Activated CD4-positive, alpha-beta memory T cell treated with anti-CD3 and anti-CD28 coated beads for 36 hours (primary cell): ENCODE results near the gene STH. TPM values are rescaled to one million over a fixed set of nuclear protein-coding genes. Genes with fewer than 3 reads are reported as not detected.

Experiments used
- CTCF ChIA-PET: fragments of 350-600 bp; sonication (Branson Sonifier 250); formaldehyde crosslinking; loops from one replicate; lab custom pipeline; 2021; ENCODE audit warnings: antibody characterized with exemption, inconsistent platforms; lab: Charles Lee
- POLR2A ChIA-PET: fragments of 350-600 bp; sonication (Branson Sonifier 250); formaldehyde crosslinking; loops from one replicate; lab custom pipeline; 2021; ENCODE audit warnings: antibody characterized with exemption; lab: Charles Lee
- DNase-seq: peaks from one replicate; pipeline ENCODE4 v3.0.0-alpha.2; 2020
- H3K27ac Mint-ChIP-seq: one replicate; pipeline ENCODE4 v1.8.0; 2021; ENCODE audit warnings: mixed read lengths
- H3K27me3 Mint-ChIP-seq: one replicate; pipeline ENCODE4 v1.8.0; 2021; ENCODE audit warnings: mixed read lengths
- H3K36me3 Mint-ChIP-seq: one replicate; pipeline ENCODE4 v1.8.0; 2021; ENCODE audit warnings: mixed read lengths
- H3K4me1 Mint-ChIP-seq: one replicate; pipeline ENCODE4 v1.8.0; 2021; ENCODE audit warnings: low read depth, mixed read lengths
- H3K4me3 Mint-ChIP-seq: one replicate; pipeline ENCODE4 v1.8.0; 2021; ENCODE audit warnings: mild to moderate bottlenecking, mixed read lengths
- H3K9me3 Mint-ChIP-seq: one replicate; pipeline ENCODE4 v1.8.0; 2021; ENCODE audit warnings: mixed read lengths
- intact Hi-C: fragments of 100-400 bp; cut with micrococcal nuclease; formaldehyde crosslinking; loops from one replicate; pipeline ENCODE4 v1.15.1; 2023
- total RNA-seq, 2 experiments: library from RNA; stranded (reverse); gene quantifications; one replicate each; pipeline ENCODE4 v1.2.3, GENCODE V29; 2021

The STH gene
- total RNA-seq, 2 experiments from 2014 or later, result not detected

GRCh38 chr17:45979137-45979536 lies 19.9 kb upstream of the STH start:
- intact Hi-C loops, result no loop called here
- POLR2A ChIA-PET, result no interaction called here
- H3K27me3 Mint-ChIP-seq, result no peaks in the 10 kb centered on the region
- CTCF ChIA-PET, result interaction anchor here (0.7 to 0.8 kb wide), 2 partner anchors 22 to 196 kb away, joined by 3 read pairs; no protein-coding TSS in a partner anchor
- no peak for DNase-seq
- no peak overlapping the region for H3K4me3 Mint-ChIP-seq
- no peaks in the 10 kb centered on the region for H3K36me3 Mint-ChIP-seq
- no peaks in the 10 kb centered on the region for H3K9me3 Mint-ChIP-seq
- no peak overlapping the region for H3K27ac Mint-ChIP-seq
- no peaks in the 10 kb centered on the region for H3K4me1 Mint-ChIP-seq

DNA sequence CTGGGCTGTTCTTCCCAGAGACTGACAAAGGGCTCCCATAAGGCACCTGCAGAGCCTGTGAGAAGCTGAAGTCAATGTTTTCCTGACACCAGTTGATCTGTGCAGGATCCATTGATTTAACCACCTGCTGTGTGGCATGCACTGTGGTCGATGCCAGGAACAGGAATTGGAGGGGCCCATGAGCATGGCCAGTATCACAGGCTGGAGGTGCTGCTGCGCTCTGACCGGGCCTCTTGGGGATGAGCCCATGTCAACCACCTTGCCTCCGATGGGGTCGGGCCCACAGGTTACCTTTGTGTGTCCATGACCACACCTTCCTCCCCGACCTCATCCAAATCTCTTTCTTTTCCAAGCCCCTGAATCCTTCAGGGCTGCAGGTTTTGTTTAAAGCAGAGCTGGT lies 18.2 kb upstream of the STH start:
- no peak overlapping the region for H3K27ac Mint-ChIP-seq
- H3K27me3 Mint-ChIP-seq, result no peaks in the 10 kb centered on the region
- H3K4me3 Mint-ChIP-seq, result no peak overlapping the region
- H3K9me3 Mint-ChIP-seq, result no peaks in the 10 kb centered on the region
- ChIA-PET POLR2A (no interaction called here), CTCF (no interaction called here)
- no peak for DNase-seq
- intact Hi-C loops, result no loop called here
- no peaks in the 10 kb centered on the region for H3K36me3 Mint-ChIP-seq
- H3K4me1 Mint-ChIP-seq, result no peaks in the 10 kb centered on the region

DNA sequence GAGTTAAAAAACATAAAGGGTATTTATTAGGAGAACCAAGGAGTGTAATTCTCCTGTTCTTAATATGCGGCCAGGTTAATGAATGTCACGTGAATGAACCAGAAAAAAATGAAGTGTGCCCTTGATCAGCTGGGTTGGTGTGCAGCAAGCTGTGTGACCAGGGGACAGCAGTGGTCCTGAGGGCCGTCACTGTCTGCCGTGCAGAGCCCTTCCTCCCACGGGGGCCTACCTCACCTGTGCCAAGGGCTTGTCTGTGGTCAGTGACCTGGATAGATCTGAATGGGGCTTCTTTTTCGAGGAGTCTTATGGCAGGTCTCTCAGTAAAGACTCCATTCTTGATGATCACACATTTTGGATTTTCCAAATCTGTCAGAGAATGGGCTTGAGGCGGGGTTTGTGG lies 17.7 kb upstream of the STH start:
- no peaks in the 10 kb centered on the region for H3K9me3 Mint-ChIP-seq
- ChIA-PET POLR2A (no interaction called here), CTCF (no interaction called here)
- H3K27me3 Mint-ChIP-seq, result no peaks in the 10 kb centered on the region
- H3K36me3 Mint-ChIP-seq, result no peaks in the 10 kb centered on the region
- H3K4me3 Mint-ChIP-seq, result no peak overlapping the region
- H3K27ac Mint-ChIP-seq, result no peak overlapping the region
- DNase-seq, result no peak
- intact Hi-C loops, result no loop called here
- H3K4me1 Mint-ChIP-seq, result no peaks in the 10 kb centered on the region

GRCh38 chr17:45982791-45983613 lies 16.0 kb upstream of the STH start:
- intact Hi-C loops, result no loop called here
- H3K4me1 Mint-ChIP-seq, result no peaks in the 10 kb centered on the region
- H3K9me3 Mint-ChIP-seq, result no peaks in the 10 kb centered on the region
- CTCF ChIA-PET, result interaction anchor here (1.5 kb wide), 1 partner anchor 34 kb away, joined by 3 read pairs; no protein-coding TSS in a partner anchor
- POLR2A ChIA-PET, result no interaction called here
- no peak overlapping the region for H3K4me3 Mint-ChIP-seq
- H3K27me3 Mint-ChIP-seq, result no peaks in the 10 kb centered on the region
- no peak for DNase-seq
- H3K36me3 Mint-ChIP-seq, result no peaks in the 10 kb centered on the region
- no peak overlapping the region for H3K27ac Mint-ChIP-seq

DNA sequence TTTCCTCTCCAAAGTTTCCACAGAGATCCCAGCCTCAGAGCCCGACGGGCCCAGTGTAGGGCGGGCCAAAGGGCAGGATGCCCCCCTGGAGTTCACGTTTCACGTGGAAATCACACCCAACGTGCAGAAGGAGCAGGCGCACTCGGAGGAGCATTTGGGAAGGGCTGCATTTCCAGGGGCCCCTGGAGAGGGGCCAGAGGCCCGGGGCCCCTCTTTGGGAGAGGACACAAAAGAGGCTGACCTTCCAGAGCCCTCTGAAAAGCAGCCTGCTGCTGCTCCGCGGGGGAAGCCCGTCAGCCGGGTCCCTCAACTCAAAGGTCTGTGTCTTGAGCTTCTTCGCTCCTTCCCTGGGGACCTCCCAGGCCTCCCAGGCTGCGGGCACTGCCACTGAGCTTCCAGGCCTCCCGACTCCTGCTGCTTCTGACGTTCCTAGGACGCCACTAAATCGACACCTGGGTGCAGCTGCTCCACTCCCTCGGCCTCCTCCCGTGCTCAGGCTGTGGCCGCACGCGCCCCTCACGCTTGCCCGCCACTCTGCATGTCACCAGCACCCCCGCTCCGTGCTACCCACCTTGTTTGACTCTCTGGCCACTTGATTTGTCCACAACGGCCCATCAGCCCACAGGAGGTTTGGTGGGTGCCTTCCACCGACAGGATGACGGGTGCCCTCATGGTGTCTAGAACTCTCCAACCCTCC lies 15.3 kb upstream of the STH start:
- intact Hi-C loops, result no loop called here
- H3K27ac Mint-ChIP-seq, result no peak overlapping the region
- H3K4me3 Mint-ChIP-seq, result no peak overlapping the region
- no peaks in the 10 kb centered on the region for H3K27me3 Mint-ChIP-seq
- H3K4me1 Mint-ChIP-seq, result no peaks in the 10 kb centered on the region
- no peak for DNase-seq
- no peaks in the 10 kb centered on the region for H3K36me3 Mint-ChIP-seq
- ChIA-PET CTCF (interaction anchor here (1.5 kb wide), 1 partner anchor 35 kb away, joined by 3 read pairs; no protein-coding TSS in a partner anchor), POLR2A (no interaction called here)
- H3K9me3 Mint-ChIP-seq, result no peaks in the 10 kb centered on the region

DNA sequence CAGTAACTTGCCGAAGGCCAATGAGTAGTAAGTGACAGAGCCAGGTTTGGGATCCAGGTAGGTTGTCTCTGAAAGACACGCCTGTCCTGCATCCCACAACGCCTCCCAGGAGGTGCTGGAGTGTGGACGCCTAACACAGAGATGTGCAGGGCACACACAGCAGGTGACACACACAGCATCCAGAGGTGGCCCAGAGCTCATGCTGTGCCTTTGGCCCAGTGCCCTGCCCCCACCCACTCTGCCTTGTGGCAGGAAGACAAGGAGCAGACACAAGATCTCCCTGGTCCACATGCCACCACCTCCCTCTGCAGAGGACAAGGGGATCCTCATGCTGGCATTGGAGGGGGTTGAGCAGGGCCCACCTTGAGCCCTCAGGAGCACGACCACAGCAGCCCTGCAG lies 14.7 kb upstream of the STH start:
- H3K4me3 Mint-ChIP-seq, result no peak overlapping the region
- no peak overlapping the region for H3K27ac Mint-ChIP-seq
- POLR2A ChIA-PET, result no interaction called here
- DNase-seq, result no peak
- H3K4me1 Mint-ChIP-seq, result no peaks in the 10 kb centered on the region
- CTCF ChIA-PET, result interaction anchor here (1.5 kb wide), 1 partner anchor 36 kb away, joined by 3 read pairs; no protein-coding TSS in a partner anchor
- intact Hi-C loops, result no loop called here
- no peaks in the 10 kb centered on the region for H3K36me3 Mint-ChIP-seq
- H3K27me3 Mint-ChIP-seq, result no peaks in the 10 kb centered on the region
- H3K9me3 Mint-ChIP-seq, result no peaks in the 10 kb centered on the region

- ChIA-PET POLR2A (no interaction called here), CTCF (no interaction called here)
- H3K9me3 Mint-ChIP-seq, result no peaks in the 10 kb centered on the region
- H3K4me1 Mint-ChIP-seq, result no peaks in the 10 kb centered on the region
- H3K27ac Mint-ChIP-seq, result no peak overlapping the region
- H3K4me3 Mint-ChIP-seq, result no peak overlapping the region
- H3K36me3 Mint-ChIP-seq, result no peaks in the 10 kb centered on the region
- no peaks in the 10 kb centered on the region for H3K27me3 Mint-ChIP-seq
- no peak for DNase-seq
- intact Hi-C loops, result no loop called here
Measured at GRCh38 chr17:45985447-45985846, 13.6 kb upstream of the STH start.

GRCh38 chr17:45986056-45986455 lies 13.0 kb upstream of the STH start:
- H3K27me3 Mint-ChIP-seq, result no peaks in the 10 kb centered on the region

DNA sequence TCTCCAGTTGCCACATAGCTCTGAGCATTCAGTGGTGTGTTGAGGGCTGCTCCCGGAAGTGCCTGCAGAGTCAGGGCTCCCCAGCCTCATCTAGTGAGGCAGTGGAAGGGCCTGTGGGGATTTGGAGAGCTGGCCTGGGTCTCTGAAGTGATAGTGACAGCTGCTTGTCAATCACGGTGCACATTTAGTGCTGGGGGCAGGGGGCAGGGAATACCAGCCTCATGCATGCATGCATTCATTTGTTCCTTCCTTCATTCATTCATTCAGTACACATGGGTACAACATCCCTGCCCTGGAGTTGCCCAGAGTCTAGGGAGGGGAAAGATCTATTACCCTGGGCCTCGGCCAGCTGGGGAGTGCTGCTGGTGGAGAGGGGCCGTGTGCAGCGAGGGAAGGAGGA lies 11.3 kb upstream of the STH start:
- POLR2A ChIA-PET, result no interaction called here
- Mint-ChIP-seq H3K27me3 (no peaks in the 10 kb centered on the region), H3K27ac (no peak overlapping the region), H3K4me1 (no peaks in the 10 kb centered on the region), H3K4me3 (no peak overlapping the region), H3K9me3 (no peaks in the 10 kb centered on the region), H3K36me3 (no peaks in the 10 kb centered on the region)
- DNase-seq, result no peak
- intact Hi-C loops, result no loop called here
- CTCF ChIA-PET, result interaction anchor here (1.7 kb wide), 1 partner anchor 38 kb away, joined by 5 read pairs; no protein-coding TSS in a partner anchor

More at GRCh38 chr17:45986056-45986455, 13.0 kb upstream of the STH start:
- no peaks in the 10 kb centered on the region for H3K9me3 Mint-ChIP-seq
- no peaks in the 10 kb centered on the region for H3K4me1 Mint-ChIP-seq
- H3K27ac Mint-ChIP-seq, result no peak overlapping the region
- no peak for DNase-seq
- ChIA-PET CTCF (interaction anchor here (1.7 kb wide), 1 partner anchor 37 kb away, joined by 5 read pairs; no protein-coding TSS in a partner anchor), POLR2A (no interaction called here)
- intact Hi-C loops, result no loop called here
- H3K36me3 Mint-ChIP-seq, result no peaks in the 10 kb centered on the region
- no peak overlapping the region for H3K4me3 Mint-ChIP-seq

DNA sequence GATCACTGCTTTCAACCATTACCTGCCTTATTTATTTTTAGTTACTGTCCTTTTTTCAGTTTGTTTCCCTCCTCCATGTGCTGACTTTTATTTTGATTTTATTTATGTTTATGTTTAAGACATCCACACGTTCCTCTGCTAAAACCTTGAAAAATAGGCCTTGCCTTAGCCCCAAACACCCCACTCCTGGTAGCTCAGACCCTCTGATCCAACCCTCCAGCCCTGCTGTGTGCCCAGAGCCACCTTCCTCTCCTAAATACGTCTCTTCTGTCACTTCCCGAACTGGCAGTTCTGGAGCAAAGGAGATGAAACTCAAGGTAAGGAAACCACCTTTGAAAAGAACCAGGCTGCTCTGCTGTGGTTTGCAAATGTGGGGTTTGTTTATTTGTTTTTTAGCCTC lies 9.3 kb upstream of the STH start:
- DNase-seq, result no peak
- Mint-ChIP-seq H3K4me3 (no peak overlapping the region), H3K27ac (no peak overlapping the region), H3K36me3 (no peaks in the 10 kb centered on the region), H3K4me1 (no peaks in the 10 kb centered on the region), H3K27me3 (no peaks in the 10 kb centered on the region), H3K9me3 (no peaks in the 10 kb centered on the region)
- CTCF ChIA-PET, result interaction anchor here (1.2 kb wide), 2 partner anchors 12 to 41 kb away, joined by 3 to 4 read pairs; no protein-coding TSS in a partner anchor
- intact Hi-C loops, result no loop called here
- POLR2A ChIA-PET, result no interaction called here

GRCh38 chr17:45990886-45991285 lies 8.2 kb upstream of the STH start:
- Mint-ChIP-seq H3K27me3 (no peaks in the 10 kb centered on the region), H3K36me3 (no peaks in the 10 kb centered on the region), H3K9me3 (no peaks in the 10 kb centered on the region), H3K27ac (no peak overlapping the region), H3K4me1 (no peaks in the 10 kb centered on the region), H3K4me3 (no peak overlapping the region)
- no peak for DNase-seq
- intact Hi-C loops, result no loop called here
- ChIA-PET POLR2A (no interaction called here), CTCF (interaction anchor here (1.0 to 1.2 kb wide), 3 partner anchors 11 to 222 kb away, joined by 3 to 5 read pairs (median 4); no protein-coding TSS in a partner anchor)

DNA sequence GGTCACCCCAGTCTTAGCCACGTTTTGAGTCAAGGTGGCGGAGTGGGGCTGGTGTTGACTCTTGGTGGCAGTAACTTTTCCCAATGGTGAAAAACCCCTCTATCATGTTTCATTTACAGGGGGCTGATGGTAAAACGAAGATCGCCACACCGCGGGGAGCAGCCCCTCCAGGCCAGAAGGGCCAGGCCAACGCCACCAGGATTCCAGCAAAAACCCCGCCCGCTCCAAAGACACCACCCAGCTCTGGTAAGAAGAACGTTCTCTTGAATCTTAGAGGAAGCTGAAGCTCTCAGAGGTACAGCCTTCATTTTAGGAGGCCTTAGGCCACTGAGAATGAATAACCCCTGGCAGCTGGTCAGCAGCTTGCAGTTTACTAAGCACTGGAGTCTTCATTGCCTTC lies 7.7 kb upstream of the STH start:
- H3K9me3 Mint-ChIP-seq, result no peaks in the 10 kb centered on the region
- intact Hi-C loops, result no loop called here
- ChIA-PET POLR2A (no interaction called here), CTCF (no interaction called here)
- H3K4me1 Mint-ChIP-seq, result no peaks in the 10 kb centered on the region
- no peak for DNase-seq
- H3K4me3 Mint-ChIP-seq, result no peak overlapping the region
- no peaks in the 10 kb centered on the region for H3K36me3 Mint-ChIP-seq
- no peak overlapping the region for H3K27ac Mint-ChIP-seq
- no peaks in the 10 kb centered on the region for H3K27me3 Mint-ChIP-seq
